HG03039 (cell line): ENCODE results near the gene TMEM44.
"Not testable (repeated sequence)": the region's sequence is repeated elsewhere in the genome, so short reads cannot be mapped to it uniquely, and the experiment has no call there.

Source experiments
- ATAC-seq: cut with Tn5 transposase; IDR thresholded peaks from one replicate; pipeline ENCODE4 v1.9.1; 2021; ENCODE audit warnings: mild to moderate bottlenecking, moderate library complexity; ENCODE audit not compliant: unreplicated experiment

Gene TMEM44

GRCh38 chr3:194556086-194557056, 76.8 kb downstream of the TMEM44 start:
- no peak for ATAC-seq

- no peak for ATAC-seq
These were observed 77.8 kb downstream of the TMEM44 start for GRCh38 chr3:194555175-194556062.

GRCh38 chr3:194554473-194555123, 78.6 kb downstream of the TMEM44 start:
- ATAC-seq: no peak

GRCh38 chr3:194552327-194552949, 80.8 kb downstream of the TMEM44 start:
- no peak for ATAC-seq

GRCh38 chr3:194549853-194550252, 83.4 kb downstream of the TMEM44 start:
- no peak for ATAC-seq

- ATAC-seq: no peak
These were observed 84.6 kb downstream of the TMEM44 start for GRCh38 chr3:194548346-194549321.

- no peak for ATAC-seq
These were observed 86.2 kb downstream of the TMEM44 start for GRCh38 chr3:194547042-194547441.

- ATAC-seq: not testable (repeated sequence)
These were observed 87.7 kb downstream of the TMEM44 start for GRCh38 chr3:194545538-194545937.

GRCh38 chr3:194543550-194543949, 89.7 kb downstream of the TMEM44 start:
- no peak for ATAC-seq

GRCh38 chr3:194541483-194541882, 91.7 kb downstream of the TMEM44 start:
- no peak for ATAC-seq

- no peak for ATAC-seq
These were observed 92.8 kb downstream of the TMEM44 start for GRCh38 chr3:194540274-194540905.

- ATAC-seq: no peak
These were observed 93.7 kb downstream of the TMEM44 start for GRCh38 chr3:194539498-194539897.

GRCh38 chr3:194537732-194538247, 95.4 kb downstream of the TMEM44 start:
- no peak for ATAC-seq
